ENCODE results near the gene NTNG1. TPM values are rescaled to one million over a fixed set of nuclear protein-coding genes. Genes with fewer than 3 reads are reported as not detected.

NTNG1 gene
- total RNA-seq, 2 donors from 2014 or later, result 2.5 to 2.6 TPM

GRCh38 chr1:107095647-107096046 lies 45.2 kb upstream of the NTNG1 start:
- Mint-ChIP-seq H3K36me3 (ENCODE audit: low read depth) (no peaks in the 10 kb centered on the region), H3K9me3 (no peaks in the 10 kb centered on the region), H3K4me1 (no peaks in the 10 kb centered on the region), H3K27ac (no peak overlapping the region), H3K27me3 (ENCODE audit: insufficient read depth) (no peaks in the 10 kb centered on the region), H3K4me3 (no peak overlapping the region)
- H3K36me3 ChIP-seq (ENCODE audit: control insufficient read depth, insufficient read depth, low read length), result no peaks in the 10 kb centered on the region
- no peak overlapping the region for H3K9ac ChIP-seq (ENCODE audit: extremely low read depth, low read length, poor library complexity, severe bottlenecking)
- DNase-seq, result no peak
- no peaks in the 10 kb centered on the region for H3K4me1 ChIP-seq (ENCODE audit: control insufficient read depth, insufficient read depth, low read length)
- H3K4me3 ChIP-seq (ENCODE audit: low read length), result no peak overlapping the region
- no peaks in the 10 kb centered on the region for H3K27me3 ChIP-seq (ENCODE audit: control insufficient read depth, insufficient read depth, low read length, poor library complexity, severe bottlenecking)
- no peaks in the 10 kb centered on the region for H3K9me3 ChIP-seq (ENCODE audit: control insufficient read depth, low read length)
- TF ChIP-seq, protein P1, sequence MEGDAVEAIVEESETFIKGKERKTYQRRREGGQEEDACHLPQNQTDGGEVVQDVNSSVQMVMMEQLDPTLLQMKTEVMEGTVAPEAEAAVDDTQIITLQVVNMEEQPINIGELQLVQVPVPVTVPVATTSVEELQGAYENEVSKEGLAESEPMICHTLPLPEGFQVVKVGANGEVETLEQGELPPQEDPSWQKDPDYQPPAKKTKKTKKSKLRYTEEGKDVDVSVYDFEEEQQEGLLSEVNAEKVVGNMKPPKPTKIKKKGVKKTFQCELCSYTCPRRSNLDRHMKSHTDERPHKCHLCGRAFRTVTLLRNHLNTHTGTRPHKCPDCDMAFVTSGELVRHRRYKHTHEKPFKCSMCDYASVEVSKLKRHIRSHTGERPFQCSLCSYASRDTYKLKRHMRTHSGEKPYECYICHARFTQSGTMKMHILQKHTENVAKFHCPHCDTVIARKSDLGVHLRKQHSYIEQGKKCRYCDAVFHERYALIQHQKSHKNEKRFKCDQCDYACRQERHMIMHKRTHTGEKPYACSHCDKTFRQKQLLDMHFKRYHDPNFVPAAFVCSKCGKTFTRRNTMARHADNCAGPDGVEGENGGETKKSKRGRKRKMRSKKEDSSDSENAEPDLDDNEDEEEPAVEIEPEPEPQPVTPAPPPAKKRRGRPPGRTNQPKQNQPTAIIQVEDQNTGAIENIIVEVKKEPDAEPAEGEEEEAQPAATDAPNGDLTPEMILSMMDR (conservative IDR thresholded peaks at IDR 0.05), result no peak
- no peak overlapping the region for H3K27ac ChIP-seq (ENCODE audit: low read depth, low read length)

DNA sequence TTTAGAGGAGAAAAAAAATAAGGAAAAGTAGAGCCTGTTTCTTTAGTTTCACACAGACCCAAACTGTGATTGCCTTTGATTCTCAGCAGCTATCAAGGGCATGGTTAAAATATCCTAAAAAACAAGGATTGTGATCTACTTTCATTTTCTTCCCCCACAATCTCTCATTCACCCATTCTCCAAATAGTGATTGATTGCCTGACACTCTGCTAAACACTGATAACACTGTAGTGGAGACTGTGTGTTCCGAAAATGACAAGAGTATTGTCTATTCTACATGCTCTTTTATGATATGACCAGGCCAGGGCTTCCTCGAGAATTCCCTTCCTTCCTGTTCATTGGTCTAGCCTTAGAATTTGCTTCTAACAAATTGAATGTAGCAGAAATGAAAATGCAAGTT lies 44.1 kb upstream of the NTNG1 start:
- H3K27me3 Mint-ChIP-seq (ENCODE audit: insufficient read depth), result no peaks in the 10 kb centered on the region
- no peak overlapping the region for H3K4me3 Mint-ChIP-seq
- WGBS, 2 experiments (ENCODE audit: insufficient coverage in 1 of 2, insufficient read length in 1 of 2), result 81 to 100% methylated on average over 2 of the region's 2 CpGs
- H3K27ac ChIP-seq (ENCODE audit: low read depth, low read length), result no peak overlapping the region
- H3K9me3 Mint-ChIP-seq, result no peaks in the 10 kb centered on the region
- no peaks in the 10 kb centered on the region for H3K36me3 ChIP-seq (ENCODE audit: control insufficient read depth, insufficient read depth, low read length)
- no peaks in the 10 kb centered on the region for H3K4me1 ChIP-seq (ENCODE audit: control insufficient read depth, insufficient read depth, low read length)
- no peak overlapping the region for H3K27ac Mint-ChIP-seq
- H3K4me3 ChIP-seq (ENCODE audit: low read length), result no peak overlapping the region
- no peak overlapping the region for H3K9ac ChIP-seq (ENCODE audit: extremely low read depth, low read length, poor library complexity, severe bottlenecking)
- H3K9me3 ChIP-seq (ENCODE audit: control insufficient read depth, low read length), result no peaks in the 10 kb centered on the region
- H3K4me1 Mint-ChIP-seq, result no peaks in the 10 kb centered on the region
- H3K27me3 ChIP-seq (ENCODE audit: control insufficient read depth, insufficient read depth, low read length, poor library complexity, severe bottlenecking), result no peaks in the 10 kb centered on the region
- H3K36me3 Mint-ChIP-seq (ENCODE audit: low read depth), result no peaks in the 10 kb centered on the region
- no peak for DNase-seq
- TF ChIP-seq, protein P1 (conservative IDR thresholded peaks at IDR 0.05), result no peak

- no peaks in the 10 kb centered on the region for H3K4me1 Mint-ChIP-seq
- H3K27me3 ChIP-seq (ENCODE audit: control insufficient read depth, insufficient read depth, low read length, poor library complexity, severe bottlenecking), result no peaks in the 10 kb centered on the region
- H3K9me3 ChIP-seq (ENCODE audit: control insufficient read depth, low read length), result no peaks in the 10 kb centered on the region
- no peaks in the 10 kb centered on the region for H3K4me1 ChIP-seq (ENCODE audit: control insufficient read depth, insufficient read depth, low read length)
- no peaks in the 10 kb centered on the region for H3K27me3 Mint-ChIP-seq (ENCODE audit: insufficient read depth)
- H3K36me3 Mint-ChIP-seq (ENCODE audit: low read depth), result no peaks in the 10 kb centered on the region
- no peaks in the 10 kb centered on the region for H3K9me3 Mint-ChIP-seq
- H3K36me3 ChIP-seq (ENCODE audit: control insufficient read depth, insufficient read depth, low read length), result no peaks in the 10 kb centered on the region
- no peak for DNase-seq
- no peak overlapping the region for H3K27ac ChIP-seq (ENCODE audit: low read depth, low read length)
- H3K4me3 ChIP-seq (ENCODE audit: low read length), result no peak overlapping the region
- H3K9ac ChIP-seq (ENCODE audit: extremely low read depth, low read length, poor library complexity, severe bottlenecking), result no peak overlapping the region
- no peak overlapping the region for H3K4me3 Mint-ChIP-seq
- WGBS, 2 experiments (ENCODE audit: insufficient coverage in 1 of 2, insufficient read length in 1 of 2), result 93 to 100% methylated on average over 1 to 3 of the region's 3 CpGs
- H3K27ac Mint-ChIP-seq, result no peak overlapping the region
- TF ChIP-seq, protein P1 (conservative IDR thresholded peaks at IDR 0.05), result no peak
Measured at GRCh38 chr1:107098961-107099360, 41.9 kb upstream of the NTNG1 start.
